Cerebellar cortex (tissue), 1 donor: Measurements from ENCODE around the gene TMEM38A.

Experiments
- DNase-seq: peaks from one replicate; pipeline ENCODE4 v3.0.0-alpha.2; 2015; ENCODE audit warnings: low spot score

The TMEM38A gene, protein sequence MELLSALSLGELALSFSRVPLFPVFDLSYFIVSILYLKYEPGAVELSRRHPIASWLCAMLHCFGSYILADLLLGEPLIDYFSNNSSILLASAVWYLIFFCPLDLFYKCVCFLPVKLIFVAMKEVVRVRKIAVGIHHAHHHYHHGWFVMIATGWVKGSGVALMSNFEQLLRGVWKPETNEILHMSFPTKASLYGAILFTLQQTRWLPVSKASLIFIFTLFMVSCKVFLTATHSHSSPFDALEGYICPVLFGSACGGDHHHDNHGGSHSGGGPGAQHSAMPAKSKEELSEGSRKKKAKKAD

DNA sequence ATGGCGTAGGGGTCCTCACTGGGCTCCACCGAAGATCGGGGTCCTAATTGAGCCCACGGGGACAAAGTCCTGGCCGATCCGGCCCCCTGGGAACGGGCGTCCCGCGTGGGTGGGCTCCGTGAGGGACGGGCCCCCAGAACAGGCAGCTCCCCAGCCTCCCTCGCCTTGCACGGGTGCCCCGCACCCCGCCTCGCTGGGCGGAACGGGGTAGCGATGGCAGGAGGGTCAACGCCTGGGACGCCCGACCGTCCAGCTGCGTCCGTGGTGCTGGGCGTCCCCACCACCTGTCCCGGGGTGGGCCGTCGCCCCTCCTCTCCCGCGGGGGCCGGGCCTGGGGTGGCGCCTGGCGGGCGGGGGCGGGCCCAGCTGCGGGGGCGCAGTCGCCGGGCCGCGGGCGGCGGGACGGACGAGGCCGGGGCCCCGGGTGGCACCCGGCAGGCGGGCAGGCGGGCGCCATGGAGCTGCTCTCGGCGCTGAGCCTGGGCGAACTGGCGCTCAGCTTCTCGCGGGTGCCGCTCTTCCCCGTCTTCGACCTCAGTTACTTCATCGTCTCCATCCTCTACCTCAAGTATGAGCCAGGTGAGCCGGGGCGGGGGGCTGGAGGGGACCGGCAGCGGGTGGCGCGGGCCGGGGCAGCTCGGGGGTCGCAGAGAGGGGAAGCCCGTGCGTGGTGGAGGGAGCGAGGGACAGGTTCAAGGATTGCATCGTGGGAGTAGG lies at the start of gene TMEM38A:
Gene TMEM38A (plus strand): TSS at position 377 of the 717 bp plus-strand sequence. CDS start 79 bp downstream, at position 456.
- no peak for DNase-seq

DNA sequence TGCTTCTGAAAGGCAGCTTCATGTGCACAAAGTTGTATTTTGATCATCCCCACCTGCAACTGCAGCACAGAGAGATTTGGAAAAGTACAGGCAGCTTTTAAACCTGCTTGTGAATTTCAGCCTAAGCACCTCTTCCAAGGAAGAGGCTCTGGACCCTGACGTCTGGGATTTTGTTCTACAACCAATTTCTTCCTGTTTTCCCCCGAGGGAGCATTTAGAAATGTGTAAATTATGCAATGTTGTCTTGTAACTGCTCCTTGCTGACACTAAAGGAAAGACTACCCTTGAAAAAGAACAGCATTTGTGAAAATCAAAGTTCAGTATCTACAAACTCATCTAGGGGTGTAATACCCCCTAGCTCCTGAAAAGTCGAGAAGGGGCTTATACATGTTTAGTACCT lies 48.3 kb upstream of the TMEM38A start:
- DNase-seq: no peak

DNA sequence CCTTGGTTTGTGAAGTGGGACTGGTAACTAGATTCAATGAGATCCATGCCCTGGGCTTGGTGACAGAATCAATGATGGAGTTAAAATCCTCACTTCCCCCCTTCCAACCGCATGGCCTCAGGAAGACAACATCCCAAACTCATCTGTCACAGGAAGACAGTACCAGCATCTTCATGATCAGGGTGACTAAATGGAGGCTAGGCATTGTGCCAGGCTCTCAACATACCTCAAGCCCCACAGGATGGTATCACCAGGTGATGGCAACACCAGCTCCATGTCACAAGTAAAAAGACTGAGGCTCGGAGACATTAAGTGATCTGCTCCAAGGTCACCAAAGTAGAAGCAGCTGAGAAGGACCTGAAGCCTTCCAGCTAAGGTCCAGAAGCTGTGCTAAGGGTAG lies 47.1 kb upstream of the TMEM38A start:
- no peak for DNase-seq

DNA sequence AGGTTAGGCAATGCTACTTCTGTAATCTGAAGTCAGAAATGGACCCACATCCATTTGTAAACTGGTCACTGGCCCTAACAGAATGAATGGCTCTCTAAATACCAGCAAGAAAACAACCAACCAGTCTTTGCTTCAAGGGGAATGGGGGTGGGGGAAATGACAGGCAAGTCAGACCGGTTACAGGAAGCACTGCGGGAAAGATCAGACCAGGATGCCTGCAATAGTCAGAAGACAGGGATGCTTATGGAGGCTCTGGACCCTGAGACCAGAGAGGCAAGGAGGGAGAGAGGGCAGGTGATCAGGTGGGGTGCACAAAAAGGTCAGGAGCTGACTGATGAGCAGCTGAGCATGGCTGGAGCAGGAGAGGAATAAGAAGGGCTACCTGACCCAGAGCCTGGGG lies 46.0 kb upstream of the TMEM38A start:
- no peak for DNase-seq

DNA sequence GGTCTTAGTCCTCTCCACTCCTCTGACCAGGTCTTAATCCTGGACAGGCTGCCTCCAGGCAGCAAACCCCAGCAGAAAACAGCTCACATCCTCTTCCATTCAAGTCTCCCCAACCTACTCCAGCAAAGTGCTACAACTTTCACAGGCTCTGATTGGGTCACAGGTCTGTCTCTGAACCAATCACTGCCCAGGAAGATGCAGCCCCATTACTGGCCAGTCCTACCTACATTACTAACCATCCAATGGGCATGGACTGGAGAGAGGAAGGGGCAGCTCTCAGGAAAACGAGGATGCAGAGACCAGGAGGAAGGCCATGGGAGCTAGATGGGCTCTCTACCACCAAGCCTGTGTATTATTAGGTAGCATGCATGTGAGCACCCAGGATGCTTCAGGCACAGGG lies 45.1 kb upstream of the TMEM38A start:
- DNase-seq: no peak

DNA sequence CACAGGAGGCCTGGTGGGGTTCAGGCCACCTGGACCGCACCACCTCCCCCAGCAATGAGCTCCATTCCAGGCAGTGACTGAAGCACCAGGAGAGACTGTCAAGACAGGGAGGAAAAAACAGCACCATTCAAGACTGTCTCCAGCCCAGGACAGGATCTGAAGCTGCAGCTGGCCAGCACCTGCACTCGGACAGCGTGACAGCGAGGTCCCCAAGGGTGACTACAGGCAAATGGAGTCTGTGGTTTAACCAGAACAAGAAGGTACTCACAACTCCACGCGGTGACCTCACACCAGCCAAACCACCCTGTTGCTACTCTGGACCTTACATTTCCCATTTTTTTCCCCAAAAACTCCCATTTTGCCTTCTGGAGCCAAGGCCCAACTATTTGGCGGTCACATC lies 42.7 kb upstream of the TMEM38A start:
- no peak for DNase-seq

DNA sequence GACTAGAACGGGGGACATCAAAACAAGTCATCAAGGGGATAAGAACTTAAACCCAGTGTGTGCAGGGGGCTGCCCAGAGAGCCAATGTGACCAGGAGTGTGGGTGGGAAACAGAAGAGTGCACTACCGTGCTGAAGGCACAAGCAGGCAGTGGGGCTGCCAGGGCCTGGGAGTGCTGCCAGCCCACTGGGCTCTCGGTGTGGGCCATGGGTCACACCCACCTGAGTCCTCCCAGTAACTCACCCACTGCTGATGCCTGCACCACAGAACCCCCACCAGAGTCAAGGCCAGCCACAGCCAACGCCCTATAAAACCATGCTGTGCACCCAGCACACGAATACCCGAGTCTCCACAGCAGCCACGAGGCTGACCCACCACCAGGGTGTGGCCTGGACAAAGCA lies 41.5 kb upstream of the TMEM38A start:
- no peak for DNase-seq

DNA sequence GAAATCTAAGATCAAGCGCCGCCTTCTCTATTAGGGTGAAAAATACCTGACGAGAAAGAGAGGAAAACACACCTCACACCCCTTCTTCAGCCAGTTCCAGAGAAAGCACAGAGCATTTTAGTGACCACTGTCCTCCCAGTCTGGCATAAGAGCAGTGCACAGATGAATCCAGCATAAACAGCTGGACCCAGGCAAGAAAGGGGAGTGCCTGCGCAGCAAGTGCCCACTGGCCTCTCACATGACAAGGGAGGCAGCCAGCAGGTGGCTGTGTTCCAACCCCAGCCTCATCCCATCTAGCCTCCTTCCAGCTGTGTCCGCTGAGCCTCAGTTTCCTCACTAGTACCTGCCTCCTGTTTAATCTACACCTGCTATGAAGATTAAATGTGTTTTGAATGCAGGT lies 40.9 kb upstream of the TMEM38A start:
- no peak for DNase-seq

DNA sequence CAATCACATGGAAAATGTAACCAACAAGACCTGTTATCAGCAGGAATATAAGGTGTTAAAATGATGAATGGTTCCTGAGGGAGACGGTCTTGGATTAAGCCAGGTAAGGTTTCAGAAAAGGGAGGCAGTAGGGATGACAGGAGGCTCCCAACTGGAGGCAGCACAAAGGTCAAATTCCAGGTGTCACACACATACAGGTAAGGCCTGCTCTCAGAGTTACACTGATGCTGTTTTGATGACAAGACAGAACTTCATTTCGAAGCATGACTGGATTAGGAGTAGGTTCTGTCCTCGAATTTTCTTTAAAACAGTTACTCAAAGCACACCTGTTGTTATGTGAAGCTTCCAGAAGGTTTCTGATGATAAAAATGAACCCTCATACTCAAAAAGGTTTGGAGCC lies 40.4 kb upstream of the TMEM38A start:
- DNase-seq: no peak

DNA sequence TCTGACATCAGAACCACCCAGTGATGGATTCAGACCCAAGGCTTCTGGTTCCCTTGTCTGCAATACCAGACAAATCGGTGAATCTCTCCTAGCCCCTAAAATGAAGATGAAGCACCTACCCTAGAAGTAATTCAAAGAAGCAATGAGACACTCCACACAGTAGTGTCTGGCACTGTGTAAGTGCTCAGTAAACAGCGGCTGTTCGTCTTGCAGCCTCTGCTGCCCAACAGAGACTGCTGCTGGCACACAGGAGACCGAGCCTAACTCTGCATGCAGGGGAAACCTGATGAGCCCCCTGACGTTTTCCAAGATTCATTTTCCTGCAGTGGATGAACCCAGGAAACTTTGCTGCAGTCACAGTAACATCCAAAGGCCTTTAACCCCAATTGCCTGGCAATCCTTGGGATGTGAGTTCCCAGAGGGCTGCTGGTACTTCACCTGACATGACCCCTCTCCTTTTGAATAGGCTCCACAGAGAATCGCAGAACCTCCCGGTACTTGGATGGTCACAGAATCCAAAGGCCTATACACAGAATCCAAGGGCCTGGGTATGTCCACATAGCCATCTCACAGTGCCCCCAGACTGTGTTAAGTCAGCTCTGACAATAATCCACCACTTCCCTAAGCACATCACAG lies 39.7 kb upstream of the TMEM38A start:
- DNase-seq: no peak

DNA sequence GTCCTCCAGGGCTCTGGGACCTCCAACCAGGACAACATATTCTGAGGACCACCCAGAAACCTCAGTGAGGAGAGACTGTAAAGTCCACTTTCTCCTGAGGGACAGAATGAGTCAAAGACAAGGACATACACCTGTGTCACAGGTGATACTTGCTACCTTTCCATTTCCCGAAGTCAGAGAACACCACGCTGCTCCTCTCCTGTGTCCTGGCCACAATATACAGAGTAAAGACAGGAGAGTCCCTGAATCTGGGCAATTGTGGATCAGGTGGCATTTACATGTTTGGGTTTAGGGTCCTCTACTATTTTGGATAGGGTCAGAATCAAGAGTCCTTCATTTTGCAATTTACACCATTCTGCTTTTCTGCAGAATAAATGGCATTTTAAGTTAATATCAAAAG lies 37.9 kb upstream of the TMEM38A start:
- no peak for DNase-seq

DNA sequence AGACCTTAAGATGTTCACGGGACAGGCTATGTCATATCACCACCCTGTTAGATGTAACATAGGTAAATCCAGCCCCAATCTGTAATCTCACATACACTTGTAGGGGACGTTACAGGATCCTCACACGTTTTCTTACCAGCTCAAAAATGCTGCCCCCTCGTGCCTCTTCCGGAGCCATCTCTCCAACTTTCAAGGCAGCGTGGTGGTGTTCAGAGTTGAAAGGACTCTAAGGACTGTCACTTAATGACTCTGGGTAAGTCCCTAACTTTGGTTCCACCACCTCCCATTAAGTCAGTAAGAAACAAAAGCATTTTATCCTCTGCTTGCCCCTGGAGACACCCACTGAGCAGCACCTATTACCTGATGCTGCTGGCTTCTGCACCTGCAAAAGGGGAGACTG lies 37.4 kb upstream of the TMEM38A start:
- DNase-seq: no peak

DNA sequence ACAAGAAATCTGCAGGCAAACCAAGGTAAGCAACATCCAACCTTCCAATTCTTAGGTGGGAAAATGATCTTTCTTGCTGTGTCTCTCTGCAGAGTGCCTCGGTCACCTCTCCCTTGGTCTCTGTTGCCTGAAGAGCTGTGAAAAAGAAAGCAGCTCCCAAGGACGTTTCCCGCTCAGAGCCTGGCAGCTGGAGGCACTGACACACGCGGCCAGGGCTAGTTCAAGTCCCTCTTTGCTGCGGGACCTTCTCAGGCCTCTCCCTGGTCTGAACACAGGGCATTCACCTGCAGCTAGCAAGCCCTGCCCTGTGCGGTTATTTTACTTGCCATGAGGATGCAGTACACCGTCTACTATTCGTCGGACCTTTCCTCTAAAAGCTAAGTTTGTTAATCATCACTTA lies 36.7 kb upstream of the TMEM38A start:
- no peak for DNase-seq

DNA sequence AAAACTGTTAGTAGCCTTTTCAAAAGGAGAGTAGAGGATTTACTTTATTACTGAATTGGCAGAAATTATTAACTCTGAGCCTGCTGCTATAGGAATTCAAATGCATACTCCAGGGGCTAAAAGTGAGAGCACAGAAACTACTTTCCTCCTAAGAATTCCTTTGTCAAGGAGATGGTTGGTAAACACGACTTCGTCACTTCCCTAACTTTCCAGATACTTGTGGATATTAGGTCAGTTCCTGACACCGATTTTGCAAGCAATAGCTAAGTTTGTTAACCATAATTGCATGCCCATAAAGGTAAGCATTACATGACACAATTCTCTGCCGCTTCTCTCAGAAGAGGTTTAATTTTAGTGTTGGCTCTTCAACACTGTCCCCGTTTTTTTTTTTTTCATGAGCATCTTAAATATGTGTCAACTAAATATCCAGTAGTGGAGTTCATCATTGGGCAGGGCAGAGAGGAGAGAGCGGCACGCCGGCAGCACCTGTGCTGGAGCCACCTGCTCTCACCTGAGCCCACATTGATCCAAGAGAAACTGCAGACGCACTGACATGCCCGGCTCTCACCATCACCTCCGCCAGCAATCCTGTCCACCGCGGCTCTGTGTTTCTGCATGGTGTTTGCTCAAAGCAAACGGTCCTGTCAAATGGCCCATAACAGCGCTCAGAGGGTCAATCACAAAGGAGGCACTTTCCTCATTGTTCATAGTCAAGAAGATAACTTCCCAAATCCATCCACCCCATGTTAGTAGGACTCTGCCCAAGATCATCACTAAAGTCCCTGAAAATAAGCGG lies 35.6 kb upstream of the TMEM38A start:
- no peak for DNase-seq

DNA sequence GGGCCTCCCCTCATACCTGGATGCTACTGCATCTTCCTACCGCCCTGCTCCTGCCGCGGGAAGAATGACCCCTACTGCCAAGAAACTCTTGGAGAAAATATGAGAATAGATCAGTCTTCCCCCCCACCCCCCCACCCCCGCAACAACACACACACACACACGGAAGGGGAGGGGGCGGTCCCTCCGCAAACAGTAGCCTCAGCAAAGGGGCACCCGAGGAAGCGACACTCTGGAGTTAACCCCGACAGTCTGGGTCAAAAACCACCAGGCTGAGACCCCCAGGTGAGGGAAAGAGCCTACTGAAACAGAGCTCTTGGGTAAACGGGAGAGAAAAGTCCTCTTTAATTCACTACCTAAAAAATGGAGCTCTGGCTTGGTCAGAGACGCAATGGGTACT lies 34.1 kb upstream of the TMEM38A start:
- DNase-seq: no peak

DNA sequence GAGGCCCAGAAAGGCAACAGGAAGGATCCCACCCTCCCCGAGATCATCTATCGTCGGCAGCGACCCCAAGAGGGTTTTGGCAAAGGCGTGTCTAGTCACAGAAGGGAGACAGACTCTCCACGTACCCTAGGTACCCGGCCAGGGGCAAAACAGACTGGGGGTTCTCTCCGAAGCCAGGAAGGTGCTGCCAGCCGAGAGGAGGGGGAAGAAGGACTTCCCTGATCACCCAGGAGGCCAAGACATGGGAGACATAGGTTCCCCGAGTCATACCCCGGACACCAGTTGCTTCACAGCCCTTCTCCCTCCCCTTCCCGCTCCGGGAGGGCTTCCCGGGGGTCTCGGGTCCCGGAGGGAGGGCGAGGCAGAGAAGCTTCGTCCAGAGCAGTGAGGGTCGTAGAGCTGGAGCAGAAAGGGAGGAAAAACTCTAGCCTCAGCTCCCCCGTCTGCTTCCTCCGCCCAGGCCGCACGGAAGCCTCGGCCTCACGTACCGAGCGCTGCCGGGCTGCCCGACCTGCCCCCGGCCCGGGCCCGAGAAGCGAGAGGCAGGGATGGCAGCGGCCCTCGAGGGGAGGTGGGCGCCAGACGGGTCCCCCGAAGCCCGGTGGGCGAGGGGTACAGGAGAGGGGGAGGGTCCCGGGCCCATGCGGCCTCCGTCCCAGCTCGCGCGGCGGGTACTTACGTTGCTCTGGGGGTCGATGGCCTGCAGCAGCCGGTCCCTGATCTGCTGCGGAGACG lies 33.6 kb upstream of the TMEM38A start:
- DNase-seq: no peak

DNA sequence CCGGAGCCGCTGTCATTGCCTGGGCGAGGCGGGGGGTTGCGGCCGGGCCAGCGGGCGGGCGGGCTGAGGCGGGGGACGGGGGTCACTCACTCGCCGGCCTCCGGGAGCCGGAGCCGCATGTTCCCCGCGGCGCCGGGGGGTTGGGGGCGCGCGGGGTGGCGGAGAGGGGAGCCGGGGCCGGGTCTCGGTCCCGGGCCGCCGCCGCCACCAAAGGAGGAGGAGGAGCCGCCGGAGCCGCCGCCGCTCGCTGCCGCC lies 33.1 kb upstream of the TMEM38A start:
- no peak for DNase-seq

DNA sequence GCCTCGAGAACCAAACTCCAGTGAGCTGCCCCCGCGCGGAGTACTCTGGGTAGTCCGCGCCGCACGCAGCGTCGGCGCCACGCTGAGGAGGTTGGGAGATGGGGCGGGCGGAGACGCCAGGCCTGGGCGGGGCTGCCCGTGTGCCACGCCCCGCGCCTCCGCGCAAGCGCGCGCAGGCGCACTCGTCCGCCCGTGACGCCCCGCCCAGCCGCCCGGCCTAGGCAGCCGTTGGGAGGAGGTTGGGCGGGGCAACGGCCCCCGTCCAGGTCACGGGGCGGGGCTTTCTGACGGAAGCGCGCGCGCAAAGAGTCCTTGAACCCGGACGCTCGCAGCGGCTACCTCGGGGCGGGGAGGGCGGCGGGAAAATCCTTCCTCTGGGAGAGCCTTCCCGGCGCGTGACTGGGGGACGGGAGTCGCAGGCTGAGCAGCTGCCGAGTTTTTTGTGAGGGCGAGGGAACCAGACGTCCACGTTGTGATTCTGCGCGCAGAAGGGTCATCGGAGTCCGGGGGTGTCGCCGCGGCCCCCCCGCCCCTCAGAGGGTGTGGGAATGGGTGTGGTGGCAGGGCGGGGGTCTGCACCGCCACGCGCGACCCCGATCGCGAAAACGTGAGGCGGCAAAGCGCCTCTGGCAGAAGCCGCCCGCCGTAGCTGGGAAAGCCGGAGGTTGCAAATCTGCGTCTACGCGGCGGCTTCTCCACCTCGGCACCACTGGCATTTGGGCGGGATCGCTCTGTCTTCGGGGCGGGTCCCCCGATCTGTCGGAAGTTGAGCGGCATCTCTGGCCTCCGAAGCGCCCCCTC lies 32.6 kb upstream of the TMEM38A start, which contains the start of gene MED26:
Gene MED26 (minus strand): TSS at position 22 of the 801 bp plus-strand sequence. CDS start 261 bp downstream, outside the sequence.
- peak; percentile 94 for DNase-seq

DNA sequence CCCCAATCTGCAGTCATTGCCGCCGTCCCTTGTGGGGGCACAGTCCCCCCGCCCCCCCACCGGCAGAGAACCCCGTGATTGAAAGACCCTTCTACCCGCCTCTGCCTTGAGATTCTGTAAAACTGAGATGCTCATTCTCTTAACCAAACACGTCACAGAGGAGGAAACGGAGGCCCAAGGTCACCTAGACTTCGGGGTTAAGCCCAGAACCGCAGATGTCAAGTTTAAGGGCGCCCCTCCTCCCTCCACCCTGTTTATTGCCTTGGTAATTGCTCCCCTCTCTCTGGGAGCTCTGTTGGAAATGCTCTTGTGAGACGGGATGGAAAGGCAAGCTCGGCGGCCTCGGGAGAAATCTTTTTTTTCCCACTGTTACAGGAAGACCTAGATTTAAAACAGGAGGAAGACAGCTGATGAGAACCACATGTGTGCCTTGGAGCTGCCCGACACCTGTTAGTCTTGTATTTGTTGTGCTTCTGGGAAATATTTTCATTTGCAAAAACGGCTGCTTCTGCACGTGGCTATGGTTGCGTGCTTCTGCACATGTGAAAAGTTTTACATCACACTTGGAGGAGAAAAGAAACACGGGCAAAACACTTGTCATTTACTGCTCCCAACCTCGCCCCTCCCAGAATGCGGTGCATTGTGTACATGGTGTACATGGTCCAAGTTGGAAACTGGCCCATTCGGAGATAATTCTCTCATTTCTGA lies 31.8 kb upstream of the TMEM38A start:
- peak; percentile 33 for DNase-seq

DNA sequence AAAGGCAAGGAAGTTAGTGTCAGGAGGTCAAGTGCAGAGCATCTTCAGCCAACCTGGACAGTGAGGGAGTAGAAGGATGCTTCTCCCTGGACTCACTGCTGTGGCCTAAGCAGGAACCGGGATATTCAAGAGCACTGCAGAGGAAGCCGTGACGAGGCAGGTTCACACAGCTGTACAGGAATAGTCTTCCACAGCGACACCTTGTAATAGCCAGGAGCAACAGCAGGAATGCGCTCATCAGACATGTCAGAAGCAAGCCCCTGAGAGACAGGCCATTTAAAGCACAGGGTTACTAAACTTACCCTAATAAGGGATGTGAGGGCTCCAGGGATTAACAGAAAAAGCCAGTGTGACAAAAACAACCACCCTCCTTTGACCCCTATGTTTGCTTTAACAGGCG lies 29.5 kb upstream of the TMEM38A start:
- no peak for DNase-seq
